GM21390 (cell line): Measurements from ENCODE around the gene OR1G1.
"Not testable (repeated sequence)": the region's sequence is repeated elsewhere in the genome, so short reads cannot be mapped to it uniquely, and the experiment has no call there.

ENCODE experiments used
- ATAC-seq: cut with Tn5 transposase; IDR thresholded peaks from one replicate; pipeline ENCODE4 v1.9.1; 2021; ENCODE audit not compliant: unreplicated experiment

OR1G1 gene

DNA sequence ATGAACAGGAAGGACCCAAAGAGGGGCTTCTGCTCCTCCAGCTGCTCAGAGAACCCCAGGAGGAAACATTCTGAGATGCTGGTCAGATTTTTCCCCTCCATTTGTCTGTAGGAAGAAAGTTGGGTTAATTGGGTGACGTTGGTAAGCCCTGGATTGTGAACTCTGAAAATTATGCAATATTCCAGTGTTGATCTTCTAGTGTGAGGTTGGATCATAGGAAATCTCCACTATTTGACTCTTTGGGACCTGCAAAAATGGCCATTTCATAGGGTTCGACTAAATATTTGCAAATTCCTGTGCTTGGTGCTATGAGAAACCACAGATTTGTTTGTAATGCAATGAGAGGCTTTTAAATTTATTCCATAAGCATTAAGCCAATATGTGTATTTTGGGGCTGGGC, at the start of gene OR1G1:
OR1G1 (minus strand) TSS at position 101 of the 400 bp plus-strand sequence; CDS start at position 101, 0 bp downstream.
- ATAC-seq: no peak

DNA sequence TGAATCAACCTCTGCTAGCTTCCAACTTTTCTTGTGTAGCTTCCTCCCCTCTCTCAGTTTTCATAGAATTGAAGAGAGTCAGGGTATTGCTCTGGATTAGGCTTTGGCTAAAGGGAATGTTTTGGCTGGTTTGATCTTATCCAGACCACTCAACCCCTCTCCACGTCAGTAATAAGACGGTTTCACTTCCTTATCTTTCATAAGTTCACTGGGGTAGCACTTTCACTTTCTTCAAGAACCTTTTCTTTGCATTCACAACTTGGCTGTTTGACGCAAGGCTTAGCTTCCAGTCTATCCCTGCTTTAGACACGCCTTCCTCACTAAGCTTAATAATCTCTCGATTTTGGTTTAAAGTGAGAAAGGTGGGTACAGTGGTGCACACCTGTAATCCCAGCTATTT, 40.2 kb upstream of the OR1G1 start:
- ATAC-seq: no peak

DNA sequence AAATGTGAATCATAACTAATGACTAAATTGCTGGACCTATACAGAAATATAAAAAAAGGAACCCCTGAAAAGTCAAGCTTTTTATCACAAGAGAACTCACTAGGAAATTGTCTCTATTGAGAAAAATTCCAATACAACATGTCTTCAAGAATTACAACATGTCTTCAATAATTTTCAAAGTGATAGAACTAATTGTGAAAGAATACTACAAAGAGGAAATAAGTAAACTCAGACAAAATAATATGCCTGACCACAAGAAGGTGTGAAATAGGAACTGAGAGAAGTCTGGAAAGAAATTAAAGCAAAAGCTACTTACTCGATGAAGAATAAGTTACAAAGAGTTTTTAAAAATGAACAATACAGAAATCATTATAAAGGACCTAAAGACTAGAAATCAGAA, 29.9 kb upstream of the OR1G1 start:
- no peak for ATAC-seq

GRCh38 chr17:3137494-3137893, 10.1 kb upstream of the OR1G1 start:
- ATAC-seq: not testable (repeated sequence)

- no peak for ATAC-seq
Observed at GRCh38 chr17:3104322-3104721, 23.0 kb downstream of the OR1G1 start, which contains the start of gene OR1D2. Gene OR1D2, minus strand, starts transcription at chr17:3104422. Its CDS starts 11,426 bp downstream, at chr17:3092996.
